Stimulated activated CD4-positive, alpha-beta T cell treated with anti-CD3 and anti-CD28 coated beads, Interleukin-4, amount 100 ng/mL, for 4 hours (primary cell): ENCODE results near the gene TC2N.
"Not testable (repeated sequence)": the region's sequence is repeated elsewhere in the genome, so short reads cannot be mapped to it uniquely, and the experiment has no call there.

Source experiments
- DNase-seq, 2 experiments: peaks; one replicate each; pipeline ENCODE4 v3.0.0-alpha.2; 2020

Gene TC2N

GRCh38 chr14:91866511-91867295, 633 bp downstream of the TC2N start:
- DNase-seq = no peak

GRCh38 chr14:91866061-91866460, 1.3 kb downstream of the TC2N start:
- no peak for DNase-seq

GRCh38 chr14:91862417-91862816, 4.9 kb downstream of the TC2N start:
- no peak for DNase-seq

GRCh38 chr14:91861091-91861490, 6.2 kb downstream of the TC2N start:
- DNase-seq = no peak

GRCh38 chr14:91860238-91860637, 7.1 kb downstream of the TC2N start:
- no peak for DNase-seq

GRCh38 chr14:91858536-91859275, 8.6 kb downstream of the TC2N start:
- no peak for DNase-seq

- no peak for DNase-seq
Measured at GRCh38 chr14:91857614-91858013, 9.7 kb downstream of the TC2N start.

- DNase-seq = no peak
Measured at GRCh38 chr14:91854327-91854934, 12.9 kb downstream of the TC2N start.

GRCh38 chr14:91851563-91851962, 15.8 kb downstream of the TC2N start:
- no peak for DNase-seq

- DNase-seq = no peak
Measured at GRCh38 chr14:91848504-91849001, 18.8 kb downstream of the TC2N start.

- no peak for DNase-seq
Measured at GRCh38 chr14:91847693-91848092, 19.6 kb downstream of the TC2N start.

GRCh38 chr14:91845652-91846051, 21.7 kb downstream of the TC2N start:
- DNase-seq = no peak

GRCh38 chr14:91845056-91845455, 22.3 kb downstream of the TC2N start:
- not testable (repeated sequence) for DNase-seq

- DNase-seq = no peak
Measured at GRCh38 chr14:91844029-91844428, 23.3 kb downstream of the TC2N start.

GRCh38 chr14:91843437-91843836, 23.9 kb downstream of the TC2N start:
- DNase-seq = no peak

GRCh38 chr14:91841065-91841464, 26.3 kb downstream of the TC2N start:
- DNase-seq = no peak

- DNase-seq = no peak
Measured at GRCh38 chr14:91839749-91840148, 27.6 kb downstream of the TC2N start.

GRCh38 chr14:91837076-91837475, 30.3 kb downstream of the TC2N start:
- DNase-seq = no peak

GRCh38 chr14:91835920-91836843, 31.2 kb downstream of the TC2N start:
- DNase-seq = peak; percentile 87 to 94

GRCh38 chr14:91835197-91835919, 32.0 kb downstream of the TC2N start:
- peak in 1 of 2 experiments; percentile 5 for DNase-seq

GRCh38 chr14:91834571-91834970, 32.8 kb downstream of the TC2N start:
- no peak for DNase-seq

GRCh38 chr14:91831337-91831736, 36.0 kb downstream of the TC2N start:
- DNase-seq = no peak
